Hypothalamus (tissue), 51 donors: Measurements from ENCODE around the gene CTBP2.

Experiments
- DNase-seq, 51 donors: peaks; one replicate each; lab custom pipeline; 2025; lab: John Stamatoyannopoulos, UW

CTBP2 gene

GRCh38 chr10:125129076-125129458, 31.3 kb downstream of the CTBP2 start:
- no peak for DNase-seq

GRCh38 chr10:125128397-125129075, 31.8 kb downstream of the CTBP2 start:
- no peak for DNase-seq

- no peak for DNase-seq
Measured at GRCh38 chr10:125127986-125128385, 32.4 kb downstream of the CTBP2 start.

- DNase-seq: no peak
Measured at GRCh38 chr10:125127110-125127509, 33.3 kb downstream of the CTBP2 start.

- DNase-seq: no peak
Measured at GRCh38 chr10:125125951-125126735, 34.2 kb downstream of the CTBP2 start.

GRCh38 chr10:125124907-125125306, 35.5 kb downstream of the CTBP2 start:
- no peak for DNase-seq

- DNase-seq: no peak
Measured at GRCh38 chr10:125124115-125124487, 36.3 kb downstream of the CTBP2 start.

GRCh38 chr10:125123476-125124114, 36.8 kb downstream of the CTBP2 start:
- peak in 40 of 51 donors; percentile 29 to 85 (median 53) for DNase-seq

GRCh38 chr10:125122566-125122965, 37.8 kb downstream of the CTBP2 start:
- no peak for DNase-seq

GRCh38 chr10:125121003-125121402, 39.4 kb downstream of the CTBP2 start:
- no peak for DNase-seq

- DNase-seq: no peak
Measured at GRCh38 chr10:125120053-125120710, 40.2 kb downstream of the CTBP2 start.

- no peak for DNase-seq
Measured at GRCh38 chr10:125118701-125119100, 41.7 kb downstream of the CTBP2 start.

GRCh38 chr10:125118011-125118611, 42.3 kb downstream of the CTBP2 start:
- DNase-seq: peak in 14 of 51 donors; percentile 11 to 59 (median 32)

- no peak for DNase-seq
Measured at GRCh38 chr10:125116652-125117310, 43.6 kb downstream of the CTBP2 start.

GRCh38 chr10:125116041-125116649, 44.2 kb downstream of the CTBP2 start:
- no peak for DNase-seq

GRCh38 chr10:125115409-125115808, 45.0 kb downstream of the CTBP2 start:
- DNase-seq: no peak

- no peak for DNase-seq
Measured at GRCh38 chr10:125114761-125115391, 45.5 kb downstream of the CTBP2 start.

- DNase-seq: no peak
Measured at GRCh38 chr10:125113691-125114371, 46.5 kb downstream of the CTBP2 start.
